GM10266 (cell line): ENCODE measurements around the gene XRCC4.

ENCODE experiments used
- DNase-seq: peaks from one replicate; pipeline ENCODE4 v3.0.0; 2012; ENCODE audit errors: extremely low spot score
- TF ChIP-seq, protein P1 (sequence below): IDR thresholded peaks from 2 replicates; pipeline ENCODE4 v1.5.1; 2012; ENCODE audit warnings: mild to moderate bottlenecking, low read depth; ENCODE audit not compliant: control insufficient read depth, insufficient read depth; ENCODE audit errors: missing control alignments

Gene XRCC4

GRCh38 chr5:83036991-83037575 is 40.3 kb upstream of the XRCC4 start:
- TF ChIP-seq, protein P1, sequence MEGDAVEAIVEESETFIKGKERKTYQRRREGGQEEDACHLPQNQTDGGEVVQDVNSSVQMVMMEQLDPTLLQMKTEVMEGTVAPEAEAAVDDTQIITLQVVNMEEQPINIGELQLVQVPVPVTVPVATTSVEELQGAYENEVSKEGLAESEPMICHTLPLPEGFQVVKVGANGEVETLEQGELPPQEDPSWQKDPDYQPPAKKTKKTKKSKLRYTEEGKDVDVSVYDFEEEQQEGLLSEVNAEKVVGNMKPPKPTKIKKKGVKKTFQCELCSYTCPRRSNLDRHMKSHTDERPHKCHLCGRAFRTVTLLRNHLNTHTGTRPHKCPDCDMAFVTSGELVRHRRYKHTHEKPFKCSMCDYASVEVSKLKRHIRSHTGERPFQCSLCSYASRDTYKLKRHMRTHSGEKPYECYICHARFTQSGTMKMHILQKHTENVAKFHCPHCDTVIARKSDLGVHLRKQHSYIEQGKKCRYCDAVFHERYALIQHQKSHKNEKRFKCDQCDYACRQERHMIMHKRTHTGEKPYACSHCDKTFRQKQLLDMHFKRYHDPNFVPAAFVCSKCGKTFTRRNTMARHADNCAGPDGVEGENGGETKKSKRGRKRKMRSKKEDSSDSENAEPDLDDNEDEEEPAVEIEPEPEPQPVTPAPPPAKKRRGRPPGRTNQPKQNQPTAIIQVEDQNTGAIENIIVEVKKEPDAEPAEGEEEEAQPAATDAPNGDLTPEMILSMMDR, result no peak
- no peak for DNase-seq

DNA sequence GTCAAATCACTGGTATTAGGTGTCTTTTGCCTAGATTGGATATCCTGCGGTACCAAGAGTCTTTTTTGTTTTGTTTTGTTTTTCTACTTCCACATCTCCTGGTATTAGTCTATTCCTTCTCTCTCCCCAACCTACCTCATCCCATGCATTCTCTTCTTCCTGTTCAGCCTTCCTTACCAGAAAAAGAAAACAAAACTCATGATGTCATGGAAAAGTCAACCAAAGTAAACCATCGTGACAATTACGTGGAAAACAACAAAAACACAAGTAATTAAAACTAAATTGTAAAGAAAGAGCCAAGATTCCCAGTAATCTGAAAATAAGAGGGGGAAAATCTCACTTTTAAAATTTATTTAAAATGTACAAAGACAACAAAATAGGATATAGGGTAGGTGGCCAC is 38.4 kb upstream of the XRCC4 start:
- TF ChIP-seq, protein P1, result no peak
- no peak for DNase-seq

GRCh38 chr5:83042507-83042906 is 34.8 kb upstream of the XRCC4 start:
- TF ChIP-seq, protein P1, result no peak
- no peak for DNase-seq

DNA sequence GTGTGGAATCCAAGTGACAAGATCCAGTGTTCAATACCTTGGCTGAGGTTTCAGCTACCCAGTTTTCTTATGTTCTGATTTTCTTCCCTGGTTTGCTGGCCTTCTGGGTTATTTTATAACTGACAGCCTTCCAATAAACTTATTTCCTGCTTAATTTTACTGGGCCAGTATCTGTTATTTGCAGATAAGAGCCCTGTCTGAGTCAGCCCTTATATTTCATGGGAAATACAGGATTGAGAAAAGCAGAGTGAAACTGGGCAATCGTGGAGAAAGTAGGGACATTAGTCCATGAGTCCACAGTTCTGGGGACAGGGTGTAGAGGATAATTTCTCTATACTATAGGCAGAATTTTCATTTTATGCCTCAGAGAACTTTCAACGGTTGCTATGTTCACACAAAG is 32.4 kb upstream of the XRCC4 start:
- TF ChIP-seq, protein P1, result no peak
- no peak for DNase-seq

DNA sequence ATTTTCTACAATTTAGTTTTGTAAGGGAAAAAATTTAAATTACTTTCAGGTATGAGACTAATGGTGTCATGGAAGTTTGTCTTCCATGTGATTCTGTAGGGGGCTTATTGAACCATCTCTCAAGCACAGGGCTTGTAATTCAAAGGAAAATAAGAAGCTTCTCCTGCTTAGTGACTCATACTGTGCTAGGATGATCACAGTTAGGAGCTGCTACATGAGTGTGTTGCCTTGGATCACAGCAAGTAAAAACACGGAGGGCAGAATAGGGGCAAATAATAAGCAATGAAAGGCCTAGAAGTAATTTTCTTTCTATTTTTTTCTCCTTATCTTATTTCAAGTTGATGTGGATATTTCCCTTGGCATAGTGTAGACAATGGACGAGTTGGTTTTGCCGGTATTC is 29.1 kb upstream of the XRCC4 start:
- DNase-seq, result no peak
- TF ChIP-seq, protein P1, result no peak

- DNase-seq, result no peak
- TF ChIP-seq, protein P1, result no peak
These were observed 28.5 kb upstream of the XRCC4 start for GRCh38 chr5:83048811-83049210.

DNA sequence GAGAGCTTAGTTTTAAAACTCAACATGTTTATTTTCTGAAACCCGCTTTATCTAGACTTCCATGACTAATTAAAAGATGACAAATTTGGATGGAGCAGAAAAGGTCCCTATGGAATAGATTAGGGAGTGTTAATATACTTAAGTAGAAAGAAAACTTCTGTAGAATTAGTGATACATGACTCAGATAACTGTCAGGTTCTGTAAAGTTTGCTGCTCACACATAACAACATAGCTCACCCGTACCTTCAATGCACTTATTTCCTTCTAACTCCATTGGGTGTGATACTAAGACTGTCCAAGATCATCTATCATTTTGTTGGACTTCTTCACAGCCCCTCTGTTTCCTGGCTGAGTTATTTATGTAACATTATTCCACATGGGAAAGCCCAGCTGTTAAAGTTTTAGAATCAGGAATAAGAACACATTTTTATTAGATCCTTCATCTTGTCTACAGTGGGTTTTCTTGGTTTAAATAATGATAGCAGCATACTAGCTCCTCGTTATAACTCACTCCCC is 27.9 kb upstream of the XRCC4 start:
- TF ChIP-seq, protein P1, result no peak

More for the DNA sequence above, 27.9 kb upstream of the XRCC4 start:
- DNase-seq, result no peak
